ENCODE data around the gene SPIB. TPM values are rescaled to one million over a fixed set of nuclear protein-coding genes. Genes with fewer than 3 reads are reported as not detected.
"Not testable (repeated sequence)": the region's sequence is repeated elsewhere in the genome, so short reads cannot be mapped to it uniquely, and the experiment has no call there.

SPIB gene
- total and polyA plus RNA-seq, 7 donors: 3.0 to 58.1 (median 33.7) TPM; not detected in 3

GRCh38 chr19:50465000-50465399 is 46.3 kb downstream of the SPIB start:
- intact Hi-C loops (cut with DNase I): no loop called here
- TF ChIP-seq POLR2A (IDR thresholded peaks at IDR 0.05): no peak
- no peaks in the 10 kb centered on the region for H3K36me3 ChIP-seq
- no peak overlapping the region for H3K4me3 ChIP-seq
- no peak for DNase-seq
- no peaks in the 10 kb centered on the region for H3K4me1 ChIP-seq
- H3K27me3 ChIP-seq: peaks cover 0 to 30% (median 3%) of the 10 kb centered on the region in 3 donors
- H3K27ac ChIP-seq: no peak overlapping the region
- no peaks in the 10 kb centered on the region for H3K9me3 ChIP-seq
- WGBS, 2 donors: 52 to 86% methylated on average over 13 of the region's 13 CpGs

- 22 to 52% methylated on average over 29 of the region's 29 CpGs for WGBS, 2 donors
- TF ChIP-seq POLR2AphosphoS5 (IDR thresholded peaks at IDR 0.05): no peak
- Histone ChIP-seq H3K4me1 (no peaks in the 10 kb centered on the region), H3K36me3 (no peaks in the 10 kb centered on the region), H3K4me3 (no peak overlapping the region), H3K27ac (no peak overlapping the region), H3K9me3 (no peaks in the 10 kb centered on the region), H3K27me3 (peaks cover 0 to 19% (median 3%) of the 10 kb centered on the region in 3 donors)
- intact Hi-C loops (cut with DNase I): no loop called here
- no peak for DNase-seq
These were observed 47.4 kb downstream of the SPIB start for GRCh38 chr19:50465986-50466705.

DNA sequence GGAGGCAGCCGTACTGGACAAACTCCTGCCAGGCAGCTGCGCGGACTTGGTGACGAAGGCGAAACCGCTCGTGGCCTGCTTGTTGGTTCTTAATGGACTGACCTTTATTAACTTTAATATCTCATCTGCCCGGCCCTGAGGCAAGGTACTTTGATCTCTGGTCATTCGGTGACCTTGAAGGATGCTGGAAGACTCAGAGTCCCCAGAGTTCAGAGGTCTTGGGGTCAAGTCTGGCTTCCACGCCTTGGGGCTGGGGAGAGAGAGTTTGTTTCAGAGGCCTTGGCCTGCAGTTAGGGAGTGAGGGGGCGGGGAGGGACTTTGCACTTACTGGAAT is 47.9 kb downstream of the SPIB start:
- DNase-seq: no peak
- H3K27me3 ChIP-seq: peaks cover 0 to 13% (median 0%) of the 10 kb centered on the region in 3 donors
- H3K9me3 ChIP-seq: no peaks in the 10 kb centered on the region
- TF ChIP-seq, protein P1, sequence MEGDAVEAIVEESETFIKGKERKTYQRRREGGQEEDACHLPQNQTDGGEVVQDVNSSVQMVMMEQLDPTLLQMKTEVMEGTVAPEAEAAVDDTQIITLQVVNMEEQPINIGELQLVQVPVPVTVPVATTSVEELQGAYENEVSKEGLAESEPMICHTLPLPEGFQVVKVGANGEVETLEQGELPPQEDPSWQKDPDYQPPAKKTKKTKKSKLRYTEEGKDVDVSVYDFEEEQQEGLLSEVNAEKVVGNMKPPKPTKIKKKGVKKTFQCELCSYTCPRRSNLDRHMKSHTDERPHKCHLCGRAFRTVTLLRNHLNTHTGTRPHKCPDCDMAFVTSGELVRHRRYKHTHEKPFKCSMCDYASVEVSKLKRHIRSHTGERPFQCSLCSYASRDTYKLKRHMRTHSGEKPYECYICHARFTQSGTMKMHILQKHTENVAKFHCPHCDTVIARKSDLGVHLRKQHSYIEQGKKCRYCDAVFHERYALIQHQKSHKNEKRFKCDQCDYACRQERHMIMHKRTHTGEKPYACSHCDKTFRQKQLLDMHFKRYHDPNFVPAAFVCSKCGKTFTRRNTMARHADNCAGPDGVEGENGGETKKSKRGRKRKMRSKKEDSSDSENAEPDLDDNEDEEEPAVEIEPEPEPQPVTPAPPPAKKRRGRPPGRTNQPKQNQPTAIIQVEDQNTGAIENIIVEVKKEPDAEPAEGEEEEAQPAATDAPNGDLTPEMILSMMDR (IDR thresholded peaks at IDR 0.05): no peak
- no peak for TF ChIP-seq POLR2A (IDR thresholded peaks at IDR 0.05)
- TF ChIP-seq POLR2AphosphoS5 (IDR thresholded peaks at IDR 0.05): no peak
- TF ChIP-seq EP300 (IDR thresholded peaks at IDR 0.05): no peak
- WGBS, 2 donors: 20 to 69% methylated on average over 11 of the region's 11 CpGs
- H3K36me3 ChIP-seq: no peaks in the 10 kb centered on the region
- intact Hi-C loops (cut with DNase I): no loop called here
- H3K27ac ChIP-seq: no peak overlapping the region
- no peaks in the 10 kb centered on the region for H3K4me1 ChIP-seq
- H3K4me3 ChIP-seq: no peak overlapping the region

- Histone ChIP-seq H3K4me3 (no peak overlapping the region), H3K27ac (no peak overlapping the region), H3K9me3 (no peaks in the 10 kb centered on the region), H3K36me3 (no peaks in the 10 kb centered on the region), H3K4me1 (no peaks in the 10 kb centered on the region), H3K27me3 (peaks cover 0 to 11% (median 0%) of the 10 kb centered on the region in 3 donors)
- no peak for DNase-seq
- 86 to 88% methylated on average over 18 of the region's 18 CpGs for WGBS, 2 donors
- TF ChIP-seq, protein P1 (IDR thresholded peaks at IDR 0.05): no peak
- TF ChIP-seq POLR2AphosphoS5 (IDR thresholded peaks at IDR 0.05): no peak
- TF ChIP-seq EP300 (IDR thresholded peaks at IDR 0.05): no peak
- no peak for TF ChIP-seq POLR2A (IDR thresholded peaks at IDR 0.05)
- intact Hi-C loops (cut with DNase I): no loop called here
These were observed 48.8 kb downstream of the SPIB start for GRCh38 chr19:50467566-50467965.

GRCh38 chr19:50468818-50469217 is 50.1 kb downstream of the SPIB start:
- intact Hi-C loops (cut with DNase I): no loop called here
- TF ChIP-seq, protein P1 (IDR thresholded peaks at IDR 0.05): no peak
- TF ChIP-seq POLR2AphosphoS5 (IDR thresholded peaks at IDR 0.05) (no peak), POLR2A (IDR thresholded peaks at IDR 0.05) (no peak), EP300 (IDR thresholded peaks at IDR 0.05) (no peak)
- H3K27ac ChIP-seq: no peak overlapping the region
- no peaks in the 10 kb centered on the region for H3K9me3 ChIP-seq
- no peaks in the 10 kb centered on the region for H3K4me1 ChIP-seq
- H3K27me3 ChIP-seq: peaks cover 0 to 11% (median 0%) of the 10 kb centered on the region in 3 donors
- no peak overlapping the region for H3K4me3 ChIP-seq
- no peaks in the 10 kb centered on the region for H3K36me3 ChIP-seq
- no peak for DNase-seq
- WGBS, 2 donors: 86 to 94% methylated on average over 6 of the region's 6 CpGs

DNA sequence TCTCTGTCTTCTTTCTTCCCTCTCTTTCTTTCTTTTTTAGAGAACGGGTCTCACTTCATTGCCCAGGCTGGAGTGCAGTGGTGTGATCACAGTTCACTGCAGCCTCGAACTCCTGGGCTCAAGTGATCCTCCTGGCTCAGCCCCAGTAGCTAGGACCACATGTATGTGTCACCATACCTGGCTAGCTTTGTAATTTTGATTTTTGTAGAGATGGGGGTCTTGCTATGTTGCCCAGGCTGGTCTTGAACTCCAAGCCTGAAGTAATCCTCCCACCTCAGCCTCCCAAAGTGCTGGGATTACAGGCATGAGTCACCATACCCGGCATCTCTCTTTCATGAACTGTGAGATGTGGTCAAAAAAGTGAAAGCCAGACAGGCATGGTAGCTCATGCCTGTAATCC is 54.6 kb downstream of the SPIB start:
- H3K27me3 ChIP-seq; H3K9me3 ChIP-seq; intact Hi-C loops (cut with DNase I); H3K36me3 ChIP-seq; DNase-seq; H3K4me3 ChIP-seq; H3K27ac ChIP-seq: not testable (repeated sequence)
- WGBS, 2 donors: 66 to 76% methylated on average over 3 of the region's 3 CpGs
- peaks cover 0 to 17% (median 13%) of the 10 kb centered on the region in 4 donors for H3K4me1 ChIP-seq

All from sigmoid colon (tissue), 7 donors.